Right lobe of liver (tissue), 6 donors: ENCODE data around the gene WIZ. TPM values are rescaled to one million over a fixed set of nuclear protein-coding genes. Genes with fewer than 3 reads are reported as not detected.

Source experiments
- ATAC-seq, 4 donors: fragments of 200-7000 bp; cut with Tn5 transposase; one replicate each; pipeline ENCODE4 v1.9.1; 2020; ENCODE audit warnings: mild to moderate bottlenecking in 4 of 4, moderate library complexity in 4 of 4
- DNase-seq, 3 donors: peaks; one replicate each; pipeline ENCODE4 v3.0.0-alpha.2; 2020
- H3K27ac ChIP-seq, 3 donors: fragments of 200-600 bp; one replicate each; pipeline ENCODE4 v1.8.0; 2022
- H3K27me3 ChIP-seq, 2 donors: fragments of 200-600 bp; one replicate each; pipeline ENCODE4 v1.8.0; 2022
- H3K36me3 ChIP-seq, 4 donors: fragments of 200-600 bp; sonication (generic) in 1 of 4; one replicate each; pipeline versions ENCODE4 v1.5.1 to v1.8.0; 2017 to 2022; ENCODE audit warnings: control low read depth in 1 of 4
- H3K4me1 ChIP-seq, 4 donors: fragments of 200-600 bp; sonication (generic) in 1 of 4; one replicate each; pipeline versions ENCODE4 v1.5.1 to v1.8.0; 2017 to 2022; ENCODE audit warnings: control low read depth in 1 of 4
- H3K4me3 ChIP-seq, 3 donors: fragments of 200-600 bp; one replicate each; pipeline ENCODE4 v1.8.0; 2022
- H3K9me3 ChIP-seq, 4 donors: fragments of 200-600 bp; sonication (generic) in 1 of 4; one replicate each; pipeline versions ENCODE4 v1.5.1 to v1.8.0; 2017 to 2022; ENCODE audit warnings: control low read depth in 1 of 4
- CTCF ChIP-seq, 4 donors: fragments of 200-600 bp in 3 of 4; fragments of 450-650 bp in 1 of 4; IDR thresholded peaks; one replicate each; pipeline versions ENCODE4 v1.5.1 to v1.8.0; 2016 to 2022; ENCODE audit warnings: antibody characterized with exemption in 4 of 4, mild to moderate bottlenecking in 2 of 4
- POLR2A ChIP-seq: fragments of 450-650 bp; IDR thresholded peaks from one replicate; pipeline ENCODE4 v1.6.1; 2017; ENCODE audit warnings: antibody characterized with exemption, mild to moderate bottlenecking
- WGBS: methylation state at CpG from one replicate; pipeline ENCODE4 v1.1.6; 2018; ENCODE audit warnings: low coverage, low lambda C conversion rate; ENCODE audit not compliant: insufficient coverage; ENCODE audit errors: missing lambda C conversion rate; 5-methylcytosine and 5-hydroxymethylcytosine counted together
- intact Hi-C, 2 donors: fragments of 100-400 bp; cut with DNase I; formaldehyde crosslinking; loops; one replicate each; pipeline versions ENCODE4 v1.11.2 to v1.14.1; 2022
- total RNA-seq, 6 experiments: library from RNA; depleted of rRNA in 2 of 6; stranded (reverse); fragments of >200 nt in 2 of 6; fragmentation: NEBNext Ultra II Directional in 3 of 6; extraction: Animal tissue kit (Norgen Biotek cat#: 25700) in 3 of 6; gene quantifications; one replicate each; pipeline versions ENCODE4 v1.1.0 to v1.2.4, GENCODE V29; 2016 to 2023
- donor health status: DM: no; HTN: yes; CAD: no.
- donor health status: DM: no; HTN: no; CAD: no.
- donor health status: DM: no; HTN: no; CAD: no.
- donor health status: DM: no; HTN: yes; CAD: no.
- donor health status: DM: no; HTN: yes; CAD: no.

Gene WIZ
- total RNA-seq, 6 experiments from 2014 or later = 12.5 to 24.4 (median 14.6) TPM

- H3K4me3 ChIP-seq = no peak overlapping the region
- peaks cover 0 to 41% (median 18%) of the 10 kb centered on the region in 4 donors for H3K4me1 ChIP-seq
- no CpG with 5 or more reads among the region's 22 CpGs for WGBS
- TF ChIP-seq CTCF (IDR thresholded peaks at IDR 0.05) (no peak), POLR2A (no peak)
- intact Hi-C loops = loop anchor here in 1 of 2 donors (10.0 kb wide), 1 partner anchor 109 kb away; no protein-coding TSS in a partner anchor
- H3K27ac ChIP-seq = no peak overlapping the region
- ATAC-seq (no peak), DNase-seq (no peak)
- H3K36me3 ChIP-seq = peaks cover 8 to 46% (median 25%) of the 10 kb centered on the region in 4 donors
- H3K9me3 ChIP-seq = no peaks in the 10 kb centered on the region
- no peaks in the 10 kb centered on the region for H3K27me3 ChIP-seq
Measured at GRCh38 chr19:15373644-15374043, 76.1 kb downstream of the WIZ start.

GRCh38 chr19:15372891-15373301 is 76.9 kb downstream of the WIZ start:
- peaks cover 0 to 44% (median 18%) of the 10 kb centered on the region in 4 donors for H3K4me1 ChIP-seq
- H3K9me3 ChIP-seq = no peaks in the 10 kb centered on the region
- no peak for ATAC-seq

GRCh38 chr19:15372470-15372869 is 77.3 kb downstream of the WIZ start:
- peaks cover 0 to 44% (median 18%) of the 10 kb centered on the region in 4 donors for H3K4me1 ChIP-seq
- no peak overlapping the region for H3K27ac ChIP-seq
- WGBS = 84% methylated on average over 14 of the region's 14 CpGs
- H3K9me3 ChIP-seq = no peaks in the 10 kb centered on the region
- no peak for DNase-seq
- intact Hi-C loops = loop anchor here in 1 of 2 donors (10.0 kb wide), 1 partner anchor 108 kb away; no protein-coding TSS in a partner anchor
- TF ChIP-seq CTCF (IDR thresholded peaks at IDR 0.05) (no peak), POLR2A (no peak)
- H3K36me3 ChIP-seq = peaks cover 12 to 58% (median 28%) of the 10 kb centered on the region in 4 donors
- no peak for ATAC-seq
- no peak overlapping the region for H3K4me3 ChIP-seq
- H3K27me3 ChIP-seq = no peaks in the 10 kb centered on the region

More at GRCh38 chr19:15372891-15373301, 76.9 kb downstream of the WIZ start:
- intact Hi-C loops = loop anchor here in 1 of 2 donors (10.0 kb wide), 1 partner anchor 108 kb away; no protein-coding TSS in a partner anchor
- no peaks in the 10 kb centered on the region for H3K27me3 ChIP-seq
- DNase-seq = no peak
- peaks cover 12 to 53% (median 28%) of the 10 kb centered on the region in 4 donors for H3K36me3 ChIP-seq
- TF ChIP-seq POLR2A (no peak), CTCF (IDR thresholded peaks at IDR 0.05) (no peak)
- no peak overlapping the region for H3K27ac ChIP-seq
- H3K4me3 ChIP-seq = no peak overlapping the region
- 80% methylated on average over 2 of the region's 30 CpGs for WGBS

- TF ChIP-seq CTCF (IDR thresholded peaks at IDR 0.05) = no peak
- no peak for TF ChIP-seq POLR2A
- Histone ChIP-seq H3K9me3 (no peaks in the 10 kb centered on the region), H3K4me1 (peaks cover 0 to 44% (median 16%) of the 10 kb centered on the region in 4 donors), H3K4me3 (no peak overlapping the region), H3K27me3 (no peaks in the 10 kb centered on the region), H3K36me3 (peaks cover 12 to 58% (median 28%) of the 10 kb centered on the region in 4 donors), H3K27ac (no peak overlapping the region)
- intact Hi-C loops = loop anchor here in 1 of 2 donors (10.0 kb wide), 1 partner anchor 107 kb away; no protein-coding TSS in a partner anchor
- ATAC-seq (no peak), DNase-seq (no peak)
- WGBS = 89% methylated on average over 8 of the region's 17 CpGs
Measured at GRCh38 chr19:15371786-15372380, 77.9 kb downstream of the WIZ start.
